Activated CD8-positive, alpha-beta memory T cell treated with anti-CD3 and anti-CD28 coated beads for 24 hours (primary cell): ENCODE data around the gene CSF2.
"Not testable (repeated sequence)": the region's sequence is repeated elsewhere in the genome, so short reads cannot be mapped to it uniquely, and the experiment has no call there.

Experiments
- DNase-seq: peaks from one replicate; pipeline ENCODE4 v3.0.0-alpha.2; 2020

CSF2 gene

DNA sequence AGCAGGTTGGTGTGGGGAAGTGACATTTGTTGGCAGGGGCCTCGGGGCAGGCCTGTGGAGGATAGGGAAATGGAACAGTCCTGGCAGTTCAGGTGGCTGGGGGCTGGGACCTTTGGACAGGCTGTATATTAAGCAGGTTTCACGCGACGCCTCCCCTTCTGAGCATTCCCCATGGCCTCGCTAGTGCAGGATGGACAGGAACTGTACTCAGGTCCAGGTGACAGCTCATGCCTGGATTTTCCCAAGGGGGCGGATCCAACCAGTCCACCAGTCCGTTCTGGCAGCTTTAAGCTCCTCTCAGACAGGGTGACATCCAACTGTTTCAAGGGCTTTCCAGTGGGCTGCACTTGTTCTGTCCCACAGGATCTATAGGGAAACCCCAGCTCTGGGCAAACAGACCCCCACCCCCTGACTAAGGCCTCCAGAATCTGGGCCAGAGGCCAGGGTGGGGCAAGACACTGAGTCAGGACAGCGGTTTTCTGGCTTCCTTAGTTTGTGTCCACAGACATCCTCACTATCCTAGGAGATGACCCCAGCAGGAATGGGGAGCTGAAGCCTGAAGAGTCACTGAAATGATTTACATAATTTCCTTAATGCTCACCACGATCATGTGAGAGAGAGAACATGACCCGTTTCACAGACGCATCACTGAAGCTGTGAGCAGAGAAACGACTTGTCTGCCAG, 20.9 kb downstream of the CSF2 start:
- no peak for DNase-seq

DNA sequence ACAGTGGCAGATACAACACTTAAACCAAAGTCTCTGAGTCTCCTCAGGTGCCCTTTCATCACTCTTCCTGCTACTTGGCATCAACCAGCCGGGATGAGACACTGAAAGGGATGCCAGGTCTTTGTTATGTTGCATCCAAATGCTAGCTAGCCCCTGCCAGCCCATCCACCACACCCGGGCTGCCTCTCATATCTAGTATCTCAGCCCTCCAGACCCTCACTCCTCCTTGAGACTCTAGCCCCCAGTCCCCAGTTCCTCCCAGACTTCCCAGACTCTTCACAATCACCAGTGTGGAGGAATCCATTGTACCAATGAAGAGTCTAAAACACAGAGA, 21.5 kb downstream of the CSF2 start:
- peak; percentile 59 for DNase-seq

DNA sequence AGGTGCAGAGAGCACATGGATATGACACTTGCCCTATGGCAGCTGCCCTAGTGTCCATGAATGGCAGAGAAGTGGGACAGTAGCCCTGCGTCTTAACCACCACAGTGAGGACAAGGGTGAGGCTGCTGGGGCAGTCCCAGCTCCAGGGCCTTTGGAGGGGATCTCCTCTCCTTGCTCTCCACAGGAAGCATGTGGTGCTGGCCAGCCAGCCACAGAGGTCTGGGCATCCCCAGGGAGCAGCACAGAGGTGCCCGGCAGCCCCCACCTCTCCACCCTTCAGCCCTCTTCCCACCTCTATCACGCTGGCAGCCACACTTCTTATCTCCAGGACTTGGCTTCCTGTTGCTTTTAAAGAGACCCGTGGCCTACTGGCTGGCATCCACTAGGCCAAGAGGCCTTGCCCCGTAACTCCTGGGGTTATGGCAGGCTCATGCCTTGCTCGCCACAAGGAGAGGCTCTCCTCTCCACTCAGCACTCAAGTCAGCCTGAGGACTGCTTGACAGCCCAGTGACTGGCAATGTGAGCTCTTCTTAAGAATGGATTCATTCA, 21.9 kb downstream of the CSF2 start:
- DNase-seq: no peak

DNA sequence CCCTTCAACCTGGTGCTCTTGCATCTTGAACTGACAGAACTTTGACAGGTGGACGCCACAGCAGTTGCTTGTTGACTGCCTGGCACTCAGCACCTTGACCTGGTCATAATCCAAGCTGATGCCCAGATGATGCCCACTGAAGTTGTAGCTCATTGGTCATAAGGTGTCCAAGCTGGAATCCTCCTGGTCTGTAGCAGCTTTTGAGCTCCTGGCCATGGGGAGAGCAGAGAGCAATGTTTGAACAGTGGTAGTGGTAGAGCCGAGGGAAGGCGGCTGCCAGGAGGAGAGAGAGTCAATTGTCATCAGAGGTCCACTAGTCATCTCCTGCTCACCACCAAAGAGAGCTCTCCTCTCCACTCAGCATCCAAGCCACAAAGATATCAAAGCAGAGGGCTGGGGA, 23.3 kb downstream of the CSF2 start:
- DNase-seq: peak; percentile 56

DNA sequence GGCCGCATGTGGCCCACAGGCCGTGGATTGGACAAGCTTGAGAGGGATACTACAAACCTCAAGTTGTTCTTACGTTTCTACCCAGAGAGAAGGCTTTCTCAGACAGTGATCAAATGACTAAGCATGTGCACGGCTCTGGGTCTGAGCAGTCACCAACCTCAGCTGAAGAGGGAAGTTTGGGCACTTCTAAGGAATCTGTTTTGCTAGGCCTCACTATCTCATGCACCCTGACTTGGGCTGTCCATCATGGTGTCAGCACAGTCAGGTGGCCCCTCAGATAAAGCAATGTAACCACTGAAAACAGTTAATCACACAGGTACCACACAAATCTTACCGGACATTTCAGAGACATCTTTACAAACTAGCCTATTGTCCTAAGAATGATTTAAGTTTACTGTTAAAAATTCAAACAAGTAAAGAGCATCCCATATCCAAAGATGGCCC, 24.6 kb downstream of the CSF2 start:
- DNase-seq: peak; percentile 65

DNA sequence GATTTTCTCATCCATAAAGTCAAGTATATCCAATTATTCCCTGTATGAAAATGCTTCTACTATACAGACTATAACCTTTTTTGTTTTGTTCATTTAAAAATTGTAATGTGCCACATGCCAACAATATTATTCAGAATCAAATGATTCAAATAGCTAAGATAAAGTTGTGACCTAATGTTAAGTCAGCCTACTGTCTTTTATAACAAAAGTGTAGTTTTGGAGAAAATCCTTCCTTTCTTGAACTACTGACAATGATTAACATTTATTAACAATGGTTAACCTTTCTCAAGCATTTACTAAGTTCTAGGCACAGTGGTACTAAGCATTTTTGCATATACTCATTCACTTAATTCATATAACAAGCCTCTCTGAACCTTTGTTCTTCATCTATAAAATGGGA, 25.0 kb downstream of the CSF2 start:
- no peak for DNase-seq

DNA sequence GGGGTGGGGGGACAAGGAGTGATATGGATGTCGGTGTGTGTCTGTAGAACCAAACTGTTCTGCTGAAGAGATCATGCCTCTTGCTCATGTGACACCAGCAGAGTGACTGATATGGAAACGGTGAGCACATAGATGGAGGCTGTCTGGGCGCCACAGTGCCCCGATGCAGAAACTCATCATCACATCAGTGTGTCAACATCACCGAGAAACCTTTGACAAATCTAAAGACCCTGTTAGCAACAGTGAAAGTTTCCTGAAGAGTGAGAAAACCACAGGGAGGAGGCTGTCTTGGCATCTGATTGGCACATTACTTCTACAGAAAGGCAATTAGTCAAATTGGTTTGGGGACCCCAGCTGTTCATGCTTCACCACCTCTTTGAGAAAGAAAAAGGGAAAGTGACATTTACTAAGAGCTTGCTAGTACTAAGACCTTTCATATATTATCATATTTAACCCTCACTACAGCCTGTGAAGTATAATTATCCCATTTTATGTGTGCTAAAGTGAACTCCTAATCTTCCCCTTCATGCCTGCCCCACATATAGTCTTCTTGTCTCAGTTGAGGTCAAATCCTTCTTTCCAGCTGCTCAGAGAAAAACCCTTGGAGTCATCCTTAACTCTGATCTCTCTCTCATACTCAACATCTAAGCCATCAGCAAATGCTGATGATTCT, 25.6 kb downstream of the CSF2 start:
- peak; percentile 77 for DNase-seq

DNA sequence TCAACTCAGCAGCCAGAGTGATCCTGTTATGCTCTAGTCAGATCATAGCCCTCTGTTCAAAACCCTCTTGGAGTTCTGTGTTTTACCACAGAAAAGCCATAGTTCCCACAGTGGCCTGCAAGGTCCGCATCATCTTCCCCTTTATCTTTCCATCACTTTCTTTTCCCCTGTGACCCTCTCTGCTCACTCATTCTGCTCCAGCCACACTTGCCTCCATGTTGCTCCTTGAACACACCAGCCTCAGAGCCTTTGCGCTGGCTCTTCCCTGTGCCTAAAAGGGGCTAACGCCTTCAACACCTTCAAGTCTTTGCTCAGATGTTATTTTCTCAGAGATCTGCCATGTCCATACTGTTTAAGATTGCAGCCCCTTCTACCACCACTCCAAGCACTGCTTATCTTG, 26.3 kb downstream of the CSF2 start:
- DNase-seq: no peak

DNA sequence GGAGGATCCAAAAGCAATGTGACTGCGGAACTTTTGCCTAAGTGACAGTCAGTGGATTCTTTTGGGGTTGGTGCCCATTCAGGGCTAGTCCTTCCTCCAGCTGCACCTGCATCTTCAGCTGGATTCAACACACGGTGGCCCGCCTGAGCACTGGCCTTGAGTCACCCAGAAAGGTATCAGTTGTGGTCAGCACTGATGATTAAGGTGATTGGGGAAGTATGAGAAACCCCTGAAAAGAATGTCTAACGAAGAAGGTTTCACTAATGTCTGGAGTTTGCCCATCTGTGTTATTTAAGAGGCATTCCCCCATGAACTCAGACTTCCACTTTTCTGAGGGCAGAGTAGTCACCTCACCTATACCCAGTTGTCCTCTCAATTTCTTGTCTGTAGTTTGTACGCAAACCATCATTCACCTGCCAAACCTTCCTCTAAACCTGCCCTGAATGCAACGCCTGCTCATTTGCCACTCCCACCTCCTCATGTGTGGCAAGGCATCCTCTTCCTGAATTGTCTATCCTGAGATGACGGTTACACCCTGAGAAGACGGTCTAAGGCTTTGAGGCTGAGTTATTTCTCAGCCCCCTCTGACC, 27.2 kb downstream of the CSF2 start:
- peak; percentile 66 for DNase-seq

DNA sequence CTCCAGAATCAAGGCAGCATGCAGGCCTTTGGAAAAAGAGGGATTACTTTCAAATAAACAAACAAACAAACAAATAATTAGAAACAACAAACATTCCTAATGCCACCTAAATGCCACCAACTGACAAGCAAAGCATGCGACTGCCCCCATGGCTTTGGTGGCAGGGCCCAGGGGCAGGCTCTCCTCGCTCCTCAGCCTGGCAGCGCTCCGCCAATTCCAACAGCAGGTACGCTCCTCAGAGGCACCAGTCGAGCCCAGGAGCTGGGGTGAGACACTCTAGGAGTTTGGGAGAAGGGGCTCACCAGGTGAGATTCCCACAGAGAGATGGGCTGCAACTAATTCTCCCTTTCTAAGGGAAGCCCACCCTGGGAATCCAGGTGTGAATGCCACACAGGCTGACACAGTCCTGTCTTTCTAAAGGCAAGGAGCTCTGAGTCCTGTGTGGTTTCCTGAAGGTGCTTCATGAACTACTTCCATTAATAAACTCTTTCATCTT, 27.8 kb downstream of the CSF2 start:
- no peak for DNase-seq

DNA sequence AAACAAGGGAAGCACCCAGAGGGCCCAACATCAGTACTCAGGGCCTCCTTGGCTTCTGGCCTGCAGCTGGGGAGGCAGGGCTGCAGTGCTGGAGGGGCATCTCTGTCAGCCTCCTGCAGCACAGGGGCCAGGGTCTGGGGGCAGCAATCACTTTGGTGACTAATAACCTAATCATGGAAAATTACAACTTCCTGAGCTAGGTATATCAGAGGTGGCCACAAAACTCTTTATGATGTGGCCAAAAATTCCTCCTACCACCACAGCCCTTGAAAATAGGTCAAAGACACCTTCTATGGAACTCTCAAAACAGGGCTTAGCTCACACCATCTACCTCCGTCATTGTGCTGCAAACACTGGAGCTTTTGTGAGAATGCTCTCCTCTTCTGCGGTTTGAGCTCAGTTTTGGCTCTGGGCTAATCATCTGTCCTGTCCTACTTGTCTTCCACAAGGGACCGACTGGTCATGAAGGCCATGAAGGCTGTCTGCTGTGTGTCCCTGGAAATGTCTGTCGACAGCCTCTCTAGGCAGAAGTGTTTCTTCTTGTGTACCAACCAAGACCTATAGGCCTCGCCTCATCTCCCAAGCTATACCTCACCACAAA, 28.6 kb downstream of the CSF2 start:
- peak; percentile 78 for DNase-seq

DNA sequence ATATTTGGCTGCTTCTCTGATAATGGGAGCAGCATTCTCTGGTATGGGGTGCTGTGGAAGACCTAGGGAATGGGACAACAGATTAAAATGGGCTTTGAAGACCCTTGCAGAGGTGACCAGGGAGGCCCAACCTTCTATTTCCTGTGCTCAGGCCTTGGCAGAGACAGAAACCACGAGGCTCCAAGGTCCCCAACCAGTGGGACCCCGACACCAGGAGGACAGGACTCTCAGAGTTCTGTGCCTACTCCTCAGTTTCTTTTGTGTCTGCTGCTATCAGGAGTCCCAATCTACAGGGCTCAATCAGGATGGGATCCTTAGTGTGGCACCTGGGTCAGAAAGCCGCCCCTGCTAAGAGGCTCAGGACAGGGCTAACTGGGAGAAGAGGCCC, 29.3 kb downstream of the CSF2 start:
- peak; percentile 65 for DNase-seq

DNA sequence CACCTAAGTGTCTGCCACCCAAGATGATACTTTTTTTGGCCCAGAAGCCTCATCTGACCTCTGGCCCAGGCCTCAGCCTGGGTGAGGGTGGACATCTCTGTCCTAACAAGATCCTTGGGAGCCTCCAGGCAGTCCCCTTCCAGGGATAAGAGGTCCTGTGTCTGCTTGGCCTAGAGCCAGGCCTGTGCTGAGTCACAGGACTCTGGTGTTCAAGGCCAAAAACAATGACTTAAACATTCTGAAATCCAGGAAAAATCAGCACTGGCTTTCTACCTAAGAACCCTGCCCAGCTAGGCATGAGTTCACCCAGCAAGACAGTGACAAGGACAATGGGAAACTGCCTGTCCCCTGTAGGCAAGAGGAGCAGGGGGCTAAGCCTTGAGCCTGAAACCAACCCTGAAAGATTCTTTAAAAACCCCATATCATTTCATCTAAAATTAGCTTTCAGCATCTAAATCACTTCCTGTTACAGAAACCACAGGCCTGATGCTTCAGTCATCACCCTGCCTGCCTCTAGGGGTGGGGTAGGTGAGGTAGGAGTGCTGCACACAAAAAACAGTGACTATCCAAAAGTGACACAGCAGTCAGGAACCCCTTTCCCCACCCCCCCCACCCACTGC, 29.9 kb downstream of the CSF2 start:
- DNase-seq: peak; percentile 83

DNA sequence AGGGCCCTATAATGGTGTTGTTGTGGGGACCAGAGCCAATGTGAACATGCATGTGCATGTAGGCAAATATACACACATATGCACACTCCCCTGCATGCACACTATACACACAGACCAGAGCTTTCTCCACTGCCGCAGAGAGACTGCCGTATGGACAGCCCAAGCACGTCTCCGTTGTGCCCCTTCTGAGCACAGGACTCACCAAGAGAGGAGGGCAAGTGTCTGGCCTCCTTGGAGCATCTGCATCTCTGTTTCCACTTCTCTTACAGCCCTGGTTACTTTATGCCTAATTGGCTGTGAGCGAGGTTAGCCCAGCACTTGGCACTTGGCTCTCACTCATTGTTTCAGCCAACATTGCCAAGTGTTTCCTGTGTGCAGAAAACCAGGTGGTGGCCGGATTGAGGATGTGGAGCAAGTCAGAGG, 30.4 kb downstream of the CSF2 start:
- DNase-seq: peak; percentile 76

DNA sequence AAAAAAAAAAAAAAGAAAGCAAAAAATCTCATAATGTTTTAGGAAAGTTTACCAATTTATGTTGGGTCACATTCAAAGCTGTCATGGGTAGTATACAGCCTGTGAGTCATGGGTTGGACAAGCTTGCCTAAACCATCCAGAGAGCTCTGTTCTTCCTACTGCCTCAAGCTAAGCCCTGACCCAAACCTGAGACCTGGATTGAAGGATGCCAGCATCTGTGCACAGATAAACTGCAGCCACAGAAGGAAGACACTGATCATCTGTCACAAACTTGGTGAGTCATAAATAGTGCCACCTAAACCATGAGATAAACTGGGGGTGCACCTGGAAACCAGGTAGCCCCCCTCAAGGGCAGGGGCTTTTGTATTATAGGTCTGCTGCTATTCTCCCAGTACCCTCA, 31.0 kb downstream of the CSF2 start:
- no peak for DNase-seq

DNA sequence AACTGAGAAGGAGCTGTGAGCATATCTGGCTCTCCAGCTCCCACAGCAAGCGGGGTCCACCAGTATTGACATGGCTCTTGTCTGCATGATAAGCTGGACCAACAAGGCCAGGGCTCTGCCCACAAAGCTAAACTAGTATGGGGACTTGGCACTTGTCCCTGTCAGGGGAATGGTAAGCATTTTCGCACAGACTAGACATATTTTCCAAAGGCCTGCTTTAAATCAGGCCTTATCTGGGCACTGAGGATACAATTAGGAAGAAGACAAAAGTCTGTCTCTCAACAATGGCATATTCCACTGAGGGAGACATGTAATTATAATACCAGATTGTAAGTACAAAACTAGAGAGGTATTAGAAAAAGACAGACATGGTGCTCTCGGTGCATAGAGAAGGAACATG, 32.1 kb downstream of the CSF2 start:
- no peak for DNase-seq

DNA sequence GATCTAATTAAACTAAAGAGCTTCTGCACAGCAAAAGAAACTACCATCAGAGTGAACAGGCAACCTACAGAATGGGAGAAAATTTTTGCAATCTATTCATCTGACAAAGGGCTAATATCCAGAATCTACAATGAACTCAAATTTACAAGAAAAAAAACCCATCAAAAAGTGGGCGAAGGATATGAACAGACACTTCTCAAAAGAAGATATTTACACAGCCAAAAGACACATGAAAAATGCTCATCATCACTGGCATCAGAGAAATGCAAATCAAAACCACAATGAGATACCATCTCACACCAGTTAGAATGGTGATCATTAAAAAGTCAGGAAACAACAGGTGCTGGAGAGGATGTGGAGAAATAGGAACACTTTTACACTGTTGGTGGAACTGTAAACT, 34.9 kb downstream of the CSF2 start:
- DNase-seq: not testable (repeated sequence)

DNA sequence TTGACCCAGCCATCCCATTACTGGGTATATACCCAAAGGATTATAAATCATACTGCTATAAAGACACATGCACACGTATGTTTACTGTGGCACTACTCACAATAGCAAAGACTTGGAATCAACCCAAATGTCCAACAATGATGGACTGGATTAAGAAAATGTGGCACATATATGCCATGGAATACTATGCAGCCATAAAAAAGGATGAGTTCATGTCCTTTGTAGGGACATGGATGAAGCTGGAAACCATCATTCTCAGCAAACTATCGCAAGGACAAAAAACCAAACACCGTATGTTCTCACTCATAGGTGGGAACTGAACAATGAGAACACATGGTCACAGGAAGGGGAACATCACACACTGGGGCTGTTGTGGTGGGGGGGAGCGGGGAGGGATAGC, 35.4 kb downstream of the CSF2 start:
- DNase-seq: not testable (repeated sequence)

DNA sequence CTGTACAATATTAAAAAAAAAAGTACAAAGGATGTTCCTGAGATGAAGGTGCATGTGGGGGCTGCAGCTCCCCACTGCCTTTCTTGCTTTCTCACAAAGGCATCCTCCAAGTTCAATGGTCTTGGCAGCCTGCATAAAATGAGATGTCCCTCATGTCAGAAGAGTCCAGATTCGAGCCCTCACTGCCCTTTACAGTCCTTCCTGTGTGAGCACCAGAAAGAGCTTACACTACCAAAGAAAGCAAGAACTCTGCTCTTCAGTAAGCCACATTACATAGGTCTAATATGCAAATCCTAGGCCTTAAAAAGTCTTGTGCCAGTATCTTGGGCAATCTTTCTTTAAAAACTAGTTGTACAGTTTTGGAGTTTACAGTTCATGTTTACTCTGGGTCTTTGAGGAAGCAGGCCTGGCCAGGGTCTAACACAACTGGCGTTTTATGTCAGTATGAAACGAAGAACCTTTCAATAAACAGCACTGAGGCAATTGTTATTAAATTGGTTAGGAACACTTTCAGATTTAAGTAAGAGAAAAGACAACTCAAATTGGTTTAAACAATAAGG, 36.0 kb downstream of the CSF2 start:
- DNase-seq: no peak

DNA sequence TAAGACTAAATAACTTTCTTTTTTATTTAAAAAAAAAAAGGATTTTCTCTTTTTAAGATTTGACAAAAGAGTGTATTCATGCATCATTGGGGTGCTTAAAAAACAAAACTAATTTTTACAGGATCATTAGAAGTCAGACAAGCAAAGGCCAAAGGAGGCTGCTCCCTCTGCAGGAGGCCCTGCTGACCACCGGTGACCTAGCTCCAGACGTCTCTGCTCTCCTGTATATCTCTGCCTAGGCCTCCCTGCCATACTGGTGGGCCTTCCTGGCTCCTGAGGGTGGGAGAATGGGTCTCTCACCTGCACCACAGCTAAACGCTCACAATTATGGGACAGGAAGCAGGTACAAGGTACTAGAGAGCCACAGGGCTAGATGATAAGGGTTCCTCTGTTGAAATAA, 36.6 kb downstream of the CSF2 start:
- no peak for DNase-seq

DNA sequence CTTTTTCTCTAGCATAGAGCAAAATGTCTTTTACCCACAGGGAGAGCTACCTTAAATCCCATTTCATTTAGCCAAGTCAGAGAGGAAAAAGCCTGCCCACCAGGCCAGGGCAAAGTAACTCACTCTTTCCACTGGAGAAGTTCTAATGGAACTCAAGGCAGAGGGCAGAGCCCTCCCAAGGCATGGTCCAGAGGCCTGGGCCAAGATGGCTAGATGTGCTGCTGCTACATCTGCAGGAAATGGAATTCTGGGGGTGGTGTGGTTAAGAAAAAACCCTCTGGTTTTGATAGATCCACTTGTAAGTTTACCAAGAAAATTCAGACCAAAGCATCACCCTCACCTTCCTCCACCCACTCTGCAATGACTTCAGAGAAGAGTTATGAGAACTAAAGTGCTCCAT, 37.3 kb downstream of the CSF2 start:
- peak; percentile 73 for DNase-seq

DNA sequence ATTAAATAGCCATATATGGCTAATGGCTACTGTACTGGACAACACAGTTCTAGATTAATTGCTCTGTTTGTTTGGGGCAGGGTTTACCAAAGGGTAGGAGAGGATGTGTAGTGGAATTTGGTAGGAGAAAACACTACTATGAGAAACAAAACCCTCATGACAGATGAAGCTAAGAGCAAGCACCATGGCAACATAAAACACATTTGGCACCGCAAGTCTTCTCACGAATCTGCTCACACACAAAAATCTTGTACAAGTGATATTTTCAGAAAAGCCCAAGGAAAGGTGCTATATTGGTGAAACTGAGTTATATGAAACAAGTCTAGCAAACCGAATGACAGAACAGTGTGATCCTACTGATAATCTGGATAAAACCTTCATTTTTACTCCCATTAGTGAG, 38.5 kb downstream of the CSF2 start:
- no peak for DNase-seq
